Thoracic aorta (tissue), 2 donors: ENCODE results near the gene TEAD2. TPM values are rescaled to one million over a fixed set of nuclear protein-coding genes. Genes with fewer than 3 reads are reported as not detected.
"Not testable (repeated sequence)": the region's sequence is repeated elsewhere in the genome, so short reads cannot be mapped to it uniquely, and the experiment has no call there.

Experiments
- ATAC-seq: fragments of 150-250 bp; one replicate; pipeline ENCODE4 v1.8.0; 2017; ENCODE audit warnings: low read depth; ENCODE audit not compliant: insufficient number of reproducible peaks, low FRiP score
- DNase-seq: peaks from one replicate; pipeline ENCODE4 v3.0.0-alpha.2; 2020; ENCODE audit warnings: low spot score
- H3K27ac ChIP-seq, 2 donors: fragments of 200-600 bp; sonication (generic); 1 replicate in 1 of 2; 2 replicates in 1 of 2; pipeline ENCODE4 v1.5.1; 2016; ENCODE audit warnings: mild to moderate bottlenecking in 2 of 2, moderate library complexity in 2 of 2
- H3K27me3 ChIP-seq: fragments of 200-600 bp; sonication (generic); replicated peaks from 2 replicates; pipeline ENCODE4 v1.6.0; 2016; ENCODE audit warnings: mild to moderate bottlenecking; ENCODE audit not compliant: insufficient read depth
- H3K36me3 ChIP-seq: fragments of 200-600 bp; sonication (generic); one replicate; pipeline ENCODE4 v1.5.1; 2016
- H3K4me1 ChIP-seq, 2 donors: fragments of 200-600 bp; sonication (generic); 1 replicate in 1 of 2; 2 replicates in 1 of 2; pipeline versions ENCODE4 v1.5.1 to v1.6.0; 2016; ENCODE audit warnings: low read depth in 2 of 2, mild to moderate bottlenecking in 1 of 2; ENCODE audit not compliant: control insufficient read depth in 1 of 2
- H3K4me3 ChIP-seq: fragments of 200-600 bp; sonication (generic); 2 replicates; pipeline ENCODE4 v1.5.1; 2016; ENCODE audit warnings: mild to moderate bottlenecking
- H3K9me3 ChIP-seq: fragments of 200-600 bp; sonication (generic); 2 replicates; pipeline ENCODE4 v1.5.1; 2016
- CTCF ChIP-seq: fragments of 200-600 bp; sonication (generic); IDR thresholded peaks from one replicate; pipeline ENCODE4 v1.5.1; 2019; ENCODE audit warnings: antibody characterized with exemption
- total RNA-seq, 2 donors: library from RNA; depleted of rRNA; stranded (reverse); fragments of >200 nt; gene quantifications; one replicate each; pipeline versions ENCODE4 v1.1.0 to v1.2.3, GENCODE V29; 2016

TEAD2 gene
- total RNA-seq, 2 donors from 2014 or later = 26.4 to 41.3 TPM

DNA sequence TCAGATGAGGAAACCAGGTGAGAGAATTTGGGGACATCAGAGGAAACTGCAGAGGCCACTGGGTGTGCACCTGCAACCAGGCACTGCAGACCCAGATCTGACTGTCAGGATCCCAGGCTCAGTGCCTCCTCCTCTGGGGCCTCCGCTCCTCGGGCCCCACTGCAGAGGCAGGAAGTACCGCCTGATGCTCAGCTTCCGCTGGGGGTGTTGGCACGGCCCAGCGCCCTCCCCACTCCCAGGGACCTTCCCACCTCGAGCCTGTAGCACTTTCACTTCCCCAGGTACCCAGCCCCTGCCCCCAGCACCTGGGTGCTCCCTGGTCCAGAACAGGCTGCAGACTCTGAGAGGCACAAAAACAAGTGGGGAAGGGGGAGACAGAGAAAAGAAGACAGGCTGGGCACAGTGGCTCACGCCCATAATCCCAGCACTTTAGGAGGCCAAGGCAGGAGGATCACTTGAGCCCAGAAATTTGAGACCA, 28.4 kb downstream of the TEAD2 start:
- H3K4me1 ChIP-seq = peaks cover 0 to 7% of the 10 kb centered on the region in 2 donors
- H3K36me3 ChIP-seq = no peaks in the 10 kb centered on the region
- H3K9me3 ChIP-seq = no peaks in the 10 kb centered on the region
- no peak overlapping the region for H3K27ac ChIP-seq
- no peak overlapping the region for H3K4me3 ChIP-seq
- no peak for TF ChIP-seq CTCF
- no peaks in the 10 kb centered on the region for H3K27me3 ChIP-seq
- no peak for ATAC-seq
- no peak for DNase-seq

GRCh38 chr19:49333418-49333805, 28.8 kb downstream of the TEAD2 start:
- DNase-seq = no peak
- H3K36me3 ChIP-seq = no peaks in the 10 kb centered on the region
- no peak overlapping the region for H3K4me3 ChIP-seq
- peaks cover 0 to 3% of the 10 kb centered on the region in 2 donors for H3K4me1 ChIP-seq
- TF ChIP-seq CTCF = no peak
- ATAC-seq = no peak
- H3K27me3 ChIP-seq = no peaks in the 10 kb centered on the region
- no peaks in the 10 kb centered on the region for H3K9me3 ChIP-seq
- H3K27ac ChIP-seq = no peak overlapping the region

- H3K27ac ChIP-seq, H3K36me3 ChIP-seq, H3K27me3 ChIP-seq, H3K9me3 ChIP-seq, H3K4me1 ChIP-seq, DNase-seq, H3K4me3 ChIP-seq, ATAC-seq: not testable (repeated sequence)
Measured at GRCh38 chr19:49332691-49333417, 29.4 kb downstream of the TEAD2 start.

- DNase-seq = no peak
- Histone ChIP-seq H3K4me3 (no peak overlapping the region), H3K9me3 (no peaks in the 10 kb centered on the region), H3K27ac (no peak overlapping the region), H3K36me3 (no peaks in the 10 kb centered on the region), H3K4me1 (no peaks in the 10 kb centered on the region), H3K27me3 (no peaks in the 10 kb centered on the region)
- no peak for ATAC-seq
- TF ChIP-seq CTCF = no peak
Measured at GRCh38 chr19:49331616-49332055, 30.6 kb downstream of the TEAD2 start.

GRCh38 chr19:49331187-49331586, 31.0 kb downstream of the TEAD2 start:
- not testable (repeated sequence) for H3K4me3 ChIP-seq, DNase-seq, H3K9me3 ChIP-seq, H3K36me3 ChIP-seq, H3K27me3 ChIP-seq, H3K27ac ChIP-seq, H3K4me1 ChIP-seq, ATAC-seq

- no peaks in the 10 kb centered on the region for H3K27me3 ChIP-seq
- TF ChIP-seq CTCF = no peak
- no peak overlapping the region for H3K4me3 ChIP-seq
- no peaks in the 10 kb centered on the region for H3K36me3 ChIP-seq
- H3K27ac ChIP-seq = no peak overlapping the region
- no peaks in the 10 kb centered on the region for H3K9me3 ChIP-seq
- DNase-seq = no peak
- ATAC-seq = no peak
- H3K4me1 ChIP-seq = no peaks in the 10 kb centered on the region
Measured at GRCh38 chr19:49328741-49329140, 33.5 kb downstream of the TEAD2 start.
